GM21786 (cell line): ENCODE measurements around the gene SP7.
"Not testable (repeated sequence)": the region's sequence is repeated elsewhere in the genome, so short reads cannot be mapped to it uniquely, and the experiment has no call there.

Source experiments
- ATAC-seq: cut with Tn5 transposase; IDR thresholded peaks from one replicate; pipeline ENCODE4 v1.9.1; 2021; ENCODE audit not compliant: unreplicated experiment

Gene SP7

DNA sequence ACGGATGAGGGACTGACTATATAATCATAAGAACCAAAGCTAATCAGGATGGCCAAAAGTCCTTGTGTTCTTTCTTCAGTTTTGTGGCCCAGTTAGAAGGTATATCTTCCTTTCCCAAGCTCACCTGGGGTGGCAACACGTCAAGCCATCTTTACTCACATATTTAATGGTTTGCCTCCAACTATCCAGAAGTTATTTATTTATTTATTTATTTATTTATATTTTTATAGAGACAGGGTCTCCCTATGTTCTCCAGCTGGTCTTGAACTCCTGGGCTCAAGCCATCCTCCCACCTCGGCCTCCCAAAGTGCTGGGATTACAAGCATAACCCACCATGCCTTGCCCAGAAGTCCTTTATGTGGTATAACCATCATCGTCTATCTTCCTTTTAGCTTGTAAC, 11.8 kb upstream of the SP7 start:
- no peak for ATAC-seq

DNA sequence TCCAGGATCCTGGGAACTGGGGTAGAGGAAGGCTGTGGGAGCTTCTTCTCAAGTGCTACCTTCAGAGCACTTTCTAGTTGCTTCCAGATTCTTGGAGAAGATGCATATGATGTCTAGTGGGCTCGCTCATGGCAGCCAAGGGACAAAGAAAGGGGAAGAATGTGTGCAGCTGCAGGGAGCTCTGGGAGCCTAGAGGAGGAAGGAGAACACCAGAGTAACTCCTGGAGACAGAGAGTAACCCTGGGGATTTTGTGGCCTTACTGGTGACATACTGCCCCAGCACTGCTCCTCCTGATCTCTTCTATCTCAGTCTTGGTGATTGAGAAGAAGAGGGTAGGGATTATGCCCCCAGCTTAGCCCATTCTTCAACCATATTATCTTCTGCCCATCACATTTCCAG, 10.3 kb upstream of the SP7 start:
- no peak for ATAC-seq

DNA sequence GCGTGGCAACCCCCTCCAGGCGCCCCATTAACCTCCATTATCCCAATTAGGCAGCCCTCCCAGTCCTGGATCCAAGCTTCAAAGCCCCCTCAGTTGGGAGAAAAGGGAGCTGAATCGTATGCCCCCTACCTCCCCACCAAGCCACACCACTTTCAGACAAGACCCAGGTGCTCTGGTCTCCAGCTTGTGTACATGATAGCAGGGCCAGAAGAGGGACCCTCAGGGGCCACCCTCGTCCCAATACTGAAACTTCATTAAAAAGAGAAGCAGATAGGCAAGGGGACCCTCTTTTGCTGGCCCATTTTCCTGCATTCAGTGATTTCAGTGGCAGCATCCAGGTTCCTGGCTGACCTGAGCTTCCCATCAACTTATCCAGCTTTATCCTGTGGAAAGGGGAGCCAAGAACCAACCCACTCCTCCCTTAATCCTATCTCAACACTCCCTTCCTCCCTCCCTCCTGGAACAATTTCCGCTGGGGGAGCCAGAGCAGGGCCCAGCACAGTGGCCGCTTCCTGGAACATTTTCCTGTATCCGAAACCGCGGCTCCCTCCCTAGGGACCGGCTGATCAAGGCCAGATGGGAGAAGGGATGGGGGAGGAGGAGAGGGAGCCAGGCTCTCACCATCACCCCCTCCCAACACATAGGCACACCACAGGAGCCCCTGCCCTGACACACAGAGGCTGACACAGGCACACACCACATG, 9.5 kb upstream of the SP7 start:
- ATAC-seq = no peak

DNA sequence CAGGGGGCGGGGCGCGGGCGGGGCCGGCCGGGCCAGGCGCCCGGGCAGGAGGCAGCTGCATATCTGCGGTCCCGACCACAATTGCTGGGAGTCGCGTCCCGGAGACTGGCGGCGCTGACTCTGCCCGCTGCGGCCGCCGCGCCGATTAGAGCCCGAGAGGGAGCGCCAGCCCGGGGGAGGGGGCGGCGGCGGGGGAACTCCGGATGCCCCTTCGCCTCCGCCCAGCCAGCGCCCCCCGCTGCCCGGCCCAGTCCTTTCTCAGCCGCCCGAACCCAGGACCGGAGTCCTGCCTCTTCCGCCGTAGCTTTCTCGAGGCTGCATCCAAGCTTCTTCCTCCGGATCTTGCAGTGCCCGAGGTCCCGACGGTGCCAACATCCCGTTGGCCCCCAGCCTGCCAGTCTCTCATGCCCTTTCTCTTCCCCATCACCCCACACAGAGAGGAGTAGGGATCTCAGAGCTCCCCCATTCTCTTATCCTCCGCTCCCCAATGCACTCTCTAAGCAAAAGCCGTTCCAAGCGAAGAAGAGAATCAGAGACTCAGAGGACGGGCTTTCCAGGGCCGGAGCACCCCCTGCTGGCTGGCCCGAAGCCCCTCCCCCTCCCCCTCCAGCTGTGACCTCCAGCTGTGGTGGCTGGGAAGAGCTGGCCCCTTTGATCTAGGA, 8.8 kb upstream of the SP7 start:
- ATAC-seq = peak; percentile 77

DNA sequence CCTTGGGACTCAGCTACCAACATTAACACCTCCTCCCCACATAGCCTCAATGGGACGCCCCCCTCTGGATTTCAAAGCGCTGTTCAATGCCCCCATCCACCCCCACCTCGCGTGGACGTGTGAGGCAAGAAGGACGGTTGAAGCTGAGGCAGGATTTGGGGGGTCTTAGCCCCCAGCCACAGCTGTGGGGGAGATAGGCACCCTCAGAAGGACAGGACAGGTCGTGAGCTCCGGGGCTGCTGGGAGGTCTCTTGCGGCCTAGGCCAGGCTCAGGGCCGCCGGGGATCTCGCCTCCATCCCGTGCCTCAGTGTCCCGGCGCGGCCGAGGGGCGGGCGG, 8.3 kb upstream of the SP7 start:
- no peak for ATAC-seq

DNA sequence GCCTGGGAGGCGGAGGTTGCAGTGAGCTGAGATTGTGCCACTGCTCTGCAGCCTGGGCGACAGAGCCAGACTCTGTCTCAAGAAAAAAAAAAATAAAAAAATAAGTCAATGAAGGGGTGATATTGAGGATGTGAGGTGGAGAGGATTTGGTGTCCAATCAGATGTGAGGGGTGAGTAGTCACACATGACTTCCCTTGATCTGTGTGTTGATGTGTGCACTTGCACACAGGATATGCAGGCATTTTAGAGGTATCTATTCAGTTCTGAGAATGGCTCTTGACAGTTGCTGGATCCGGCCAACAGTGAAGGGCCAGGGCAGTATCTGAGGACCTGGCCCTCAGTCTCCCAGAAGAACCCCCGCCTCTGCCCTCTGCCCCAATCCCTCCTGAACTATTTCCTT, 7.8 kb upstream of the SP7 start:
- ATAC-seq = no peak

DNA sequence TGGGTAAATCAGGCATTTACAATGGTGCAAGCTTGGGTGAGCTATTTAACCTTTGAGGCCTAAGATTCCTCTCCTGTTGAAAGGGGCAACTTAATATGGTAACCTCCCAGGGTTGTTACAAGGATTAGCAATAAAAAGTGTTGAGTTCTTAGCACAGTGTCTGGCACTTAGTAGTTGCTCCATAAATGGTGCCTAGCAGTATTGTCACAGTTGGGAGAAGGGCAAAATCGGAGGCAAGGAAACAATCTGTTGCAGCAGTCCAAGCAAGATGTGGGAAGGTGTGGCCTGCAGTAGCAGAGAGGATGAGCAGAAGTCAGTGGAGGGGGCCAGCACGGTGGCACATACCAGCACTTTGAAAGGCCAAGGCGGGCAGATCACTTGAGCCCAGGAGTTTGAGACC, 7.3 kb upstream of the SP7 start:
- no peak for ATAC-seq

DNA sequence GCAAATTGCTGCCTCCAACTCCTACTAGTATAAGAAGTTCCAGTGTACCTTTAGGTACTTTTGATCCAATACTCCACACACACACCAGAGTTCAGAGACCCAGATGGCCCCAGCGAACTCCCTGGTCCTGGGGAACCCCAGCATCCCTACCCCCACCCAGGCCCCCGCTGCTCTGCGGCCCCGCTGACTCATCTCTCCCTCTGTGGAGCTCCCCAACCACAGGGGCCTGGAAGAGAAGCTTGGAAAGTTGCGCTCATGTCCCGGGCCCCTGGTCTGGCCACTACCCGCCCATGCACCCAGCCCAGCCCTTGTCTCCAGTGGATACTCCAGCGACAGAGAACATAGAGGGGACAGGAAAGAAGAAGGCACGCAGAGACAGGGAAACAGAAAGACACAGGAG, 4.2 kb upstream of the SP7 start:
- ATAC-seq = no peak

DNA sequence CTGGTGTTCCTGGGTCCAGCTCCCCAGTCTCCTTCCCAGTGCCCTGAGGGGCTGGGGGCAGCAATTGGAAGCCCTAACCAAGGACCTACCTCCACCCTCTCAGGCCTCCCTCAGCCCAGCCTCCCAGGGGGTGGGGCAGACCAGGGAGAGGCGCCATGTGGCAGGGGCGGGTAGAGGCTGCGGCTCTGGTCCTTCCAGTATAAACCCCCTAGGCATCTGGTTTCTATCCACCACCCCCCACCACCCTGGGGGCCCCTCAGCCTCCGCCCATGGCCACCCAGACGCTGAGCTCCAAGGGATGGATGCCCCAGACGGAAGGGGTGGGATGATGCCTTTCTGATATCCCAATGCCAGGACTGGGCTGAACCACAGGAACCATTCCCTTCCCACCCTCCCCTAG, 2.8 kb upstream of the SP7 start:
- ATAC-seq = no peak

DNA sequence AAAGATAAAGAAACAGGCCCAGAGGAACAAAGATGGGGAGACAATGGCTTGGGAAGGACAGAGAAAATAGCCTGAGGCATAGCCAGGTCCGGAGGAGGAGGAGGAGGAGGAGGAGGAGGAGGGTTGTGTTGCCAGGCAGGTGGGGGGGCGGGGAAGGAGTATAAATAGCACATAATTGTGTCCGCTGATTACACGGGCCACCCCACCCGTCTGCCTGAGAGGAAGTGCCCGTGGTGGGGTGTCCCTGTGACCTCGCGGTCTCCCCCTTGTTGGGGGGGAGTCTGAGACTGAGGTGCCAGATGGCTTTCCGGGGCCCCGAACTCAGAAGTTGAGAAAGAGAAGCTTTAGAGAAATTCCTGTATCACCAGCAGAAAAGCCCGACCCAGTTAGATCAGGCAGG, 1.9 kb upstream of the SP7 start:
- no peak for ATAC-seq

DNA sequence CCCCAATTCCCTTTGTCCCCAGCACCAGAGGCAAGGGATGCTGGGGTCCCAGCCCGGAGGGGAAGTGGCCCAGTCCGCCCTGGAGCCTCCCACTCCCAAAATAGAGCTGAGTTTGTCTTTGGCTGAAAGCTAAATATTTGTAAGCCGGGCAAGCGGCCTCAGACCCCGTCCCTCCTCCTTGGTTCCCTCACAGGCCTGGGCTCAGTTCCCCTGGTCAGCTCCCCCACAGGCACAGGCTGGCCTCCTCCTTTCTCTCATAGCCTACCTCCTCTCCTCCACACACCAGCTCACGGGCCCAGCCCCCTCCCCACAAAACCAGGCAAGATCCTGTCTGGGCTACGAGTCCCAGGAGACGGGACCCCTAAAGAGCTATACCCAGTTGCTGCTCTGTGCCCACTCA, 1.3 kb downstream of the SP7 start:
- no peak for ATAC-seq

DNA sequence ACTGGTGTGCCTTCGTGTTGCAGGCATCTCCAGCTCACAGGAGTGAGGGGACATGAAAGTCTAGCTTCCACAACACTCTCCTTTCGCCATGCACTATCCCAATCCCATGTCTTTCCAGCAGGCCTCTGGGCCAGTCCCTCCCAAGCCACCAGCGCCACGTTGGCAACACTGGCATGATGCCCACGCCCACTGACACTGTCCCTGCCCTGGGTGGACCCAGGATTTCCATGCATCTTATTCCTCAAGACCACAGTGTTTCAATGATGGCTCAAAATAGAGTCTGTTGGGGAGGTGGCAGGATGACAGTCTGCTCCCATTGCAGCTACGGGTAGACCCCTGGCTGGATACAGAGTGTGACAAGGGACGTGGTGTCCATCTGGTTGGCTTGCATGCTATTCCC, 2.3 kb downstream of the SP7 start:
- no peak for ATAC-seq

DNA sequence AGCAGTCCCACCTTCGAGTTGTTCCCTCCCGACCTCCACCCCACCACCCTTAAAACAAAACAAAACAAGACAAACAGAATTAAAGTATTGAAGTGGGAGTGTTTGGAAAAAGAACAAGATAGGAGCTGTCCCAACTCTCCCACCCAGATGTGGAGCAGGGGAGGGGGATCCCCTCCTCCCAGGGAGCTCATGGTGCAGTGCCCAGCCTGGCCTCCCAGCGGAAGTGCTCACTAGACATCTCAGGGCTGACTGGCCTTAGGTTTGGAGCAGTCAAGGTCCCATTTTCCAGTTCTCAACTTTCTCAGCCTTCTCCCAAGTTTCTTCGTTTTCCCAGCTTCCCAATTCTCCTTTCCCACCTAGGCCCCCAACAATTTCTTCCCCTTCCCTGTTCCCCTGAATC, 2.9 kb downstream of the SP7 start:
- no peak for ATAC-seq

DNA sequence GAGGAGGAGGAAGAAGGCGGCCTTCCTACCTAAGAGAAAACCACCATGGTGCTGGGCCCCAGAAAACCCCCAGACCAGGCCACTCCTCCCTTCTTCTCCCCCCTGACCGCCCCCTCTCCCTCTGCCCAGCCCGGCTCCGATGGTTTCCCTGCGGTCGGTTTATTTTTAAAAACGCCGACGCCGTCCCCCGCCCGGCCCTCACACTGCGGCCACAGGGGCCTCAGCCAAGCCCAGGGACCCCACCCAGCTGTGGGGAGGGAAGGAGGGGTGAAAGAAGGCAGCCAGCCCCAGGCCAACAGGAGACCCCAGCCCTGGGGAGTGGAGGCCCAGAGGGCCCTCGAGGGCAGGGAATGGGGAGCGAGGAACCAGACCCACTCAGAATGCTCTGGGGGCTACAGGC, 3.4 kb downstream of the SP7 start:
- ATAC-seq = no peak

DNA sequence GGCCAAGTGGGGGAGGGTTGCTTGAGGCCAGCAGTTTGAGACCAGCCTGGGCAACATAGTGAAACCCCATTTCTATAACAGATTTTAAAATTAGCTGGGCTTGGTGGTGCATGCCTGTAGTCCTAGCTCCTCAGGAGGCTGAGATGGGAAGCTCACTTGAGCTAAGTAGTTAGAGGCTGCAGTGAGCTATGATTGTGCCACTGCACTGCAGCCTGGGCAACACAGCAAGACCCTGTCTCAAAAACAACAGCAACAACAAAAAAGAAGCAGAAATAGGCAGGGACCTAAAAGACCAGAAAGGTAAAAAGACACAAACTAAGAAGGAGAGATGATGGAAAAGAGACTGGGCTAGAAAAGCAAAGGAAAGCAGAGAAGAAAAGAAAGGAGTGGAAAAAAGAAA, 3.8 kb downstream of the SP7 start:
- not testable (repeated sequence) for ATAC-seq

DNA sequence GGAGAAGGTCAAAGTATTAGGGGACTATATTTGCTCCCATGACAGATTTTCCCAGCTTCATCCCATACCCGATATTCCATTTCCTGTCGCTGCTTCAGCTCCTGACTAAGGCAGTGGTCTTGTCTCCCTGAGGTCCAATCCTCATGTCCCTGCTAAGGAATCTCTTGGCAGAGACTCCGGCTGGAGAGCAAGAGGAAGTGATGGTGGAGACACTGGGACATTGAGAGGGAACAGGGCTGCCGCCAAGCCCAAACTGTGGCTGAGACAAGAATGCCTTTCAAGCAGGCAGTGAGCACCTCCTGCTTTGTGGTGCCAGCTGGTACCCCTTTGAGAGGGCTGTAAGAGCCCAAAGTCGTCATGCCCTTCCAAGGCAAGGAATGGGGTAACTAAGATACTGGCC, 5.5 kb downstream of the SP7 start:
- ATAC-seq = no peak

DNA sequence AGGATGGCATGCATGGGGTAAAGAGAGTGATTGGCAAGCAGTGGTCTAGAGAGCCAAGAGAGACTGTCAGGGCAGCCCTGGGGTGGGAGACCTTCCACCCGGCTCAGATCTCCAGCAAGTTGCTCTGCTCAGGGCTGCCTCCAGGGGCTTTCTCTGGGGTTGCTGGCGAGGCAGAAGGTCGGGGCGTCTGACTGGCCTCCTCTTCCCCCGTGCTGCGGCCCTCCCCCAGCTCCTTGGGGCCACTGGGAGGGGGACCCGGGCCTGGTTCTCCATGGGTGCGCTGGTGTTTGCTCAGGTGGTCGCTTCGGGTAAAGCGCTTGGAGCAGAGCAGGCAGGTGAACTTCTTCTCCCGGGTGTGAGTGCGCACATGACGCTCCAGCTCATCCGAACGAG, 8.1 kb downstream of the SP7 start:
- ATAC-seq = no peak

DNA sequence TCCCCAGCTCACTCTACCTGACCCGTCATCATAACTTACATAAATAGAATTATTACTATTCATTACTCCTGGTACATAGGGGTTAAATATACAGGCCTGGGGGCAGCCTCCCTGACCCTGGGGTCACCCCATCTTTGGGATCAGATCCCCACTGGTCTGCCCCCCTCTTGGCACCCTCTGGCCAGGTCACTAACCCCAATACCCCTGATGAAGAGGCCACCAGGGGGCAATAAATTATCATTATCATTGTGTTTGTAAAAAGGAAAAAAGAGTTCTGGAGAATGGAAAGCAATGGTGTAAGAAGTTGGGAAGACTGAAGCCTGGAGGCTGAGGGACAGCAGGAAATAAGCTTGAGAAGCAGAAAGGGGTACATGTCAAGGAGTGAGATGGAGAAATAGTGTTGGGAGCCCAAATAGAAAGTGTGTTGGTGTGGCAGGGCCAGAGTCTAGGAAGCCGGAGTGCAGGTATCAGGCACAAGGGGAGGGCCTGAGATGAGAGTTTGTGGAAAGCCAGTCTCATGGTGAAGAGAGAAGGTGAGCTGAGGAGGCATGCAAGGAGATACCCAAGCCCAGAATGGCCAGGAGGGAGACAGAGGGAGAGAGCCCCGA, 8.6 kb downstream of the SP7 start:
- no peak for ATAC-seq

DNA sequence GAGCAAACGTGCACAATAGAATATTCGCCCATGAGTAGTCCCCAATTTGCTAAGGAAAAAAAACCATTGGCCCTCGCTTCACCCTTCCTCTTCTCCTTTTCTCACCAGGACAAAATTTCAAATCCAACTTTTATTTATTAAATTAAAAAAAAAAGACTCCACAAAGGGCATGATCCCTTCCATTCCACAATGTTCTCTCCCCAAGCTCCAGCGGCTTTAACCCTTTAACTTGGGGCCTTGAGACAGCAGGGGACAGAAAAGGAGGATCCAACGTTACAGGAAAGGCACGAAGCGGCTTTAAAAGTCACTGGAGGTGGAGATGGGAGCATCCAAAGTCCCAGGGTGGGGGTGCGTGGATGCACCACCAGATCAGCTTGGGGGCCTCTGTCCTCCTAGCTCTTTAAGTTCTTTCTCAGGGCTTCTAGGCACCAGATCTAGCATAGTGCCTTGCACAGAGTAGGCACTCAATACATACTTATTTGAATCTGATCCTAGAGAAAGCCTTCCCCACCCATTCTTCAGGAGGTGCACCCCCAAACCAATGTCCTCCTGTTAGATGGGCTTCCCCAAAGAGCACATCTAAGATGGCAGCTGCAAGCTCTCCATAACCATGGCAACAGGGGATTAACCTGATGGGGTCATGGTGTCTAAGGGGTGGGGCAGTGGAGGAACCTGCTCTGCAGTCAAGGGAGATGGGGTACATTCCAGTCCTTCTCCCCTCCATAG, 9.5 kb downstream of the SP7 start:
- ATAC-seq = no peak

DNA sequence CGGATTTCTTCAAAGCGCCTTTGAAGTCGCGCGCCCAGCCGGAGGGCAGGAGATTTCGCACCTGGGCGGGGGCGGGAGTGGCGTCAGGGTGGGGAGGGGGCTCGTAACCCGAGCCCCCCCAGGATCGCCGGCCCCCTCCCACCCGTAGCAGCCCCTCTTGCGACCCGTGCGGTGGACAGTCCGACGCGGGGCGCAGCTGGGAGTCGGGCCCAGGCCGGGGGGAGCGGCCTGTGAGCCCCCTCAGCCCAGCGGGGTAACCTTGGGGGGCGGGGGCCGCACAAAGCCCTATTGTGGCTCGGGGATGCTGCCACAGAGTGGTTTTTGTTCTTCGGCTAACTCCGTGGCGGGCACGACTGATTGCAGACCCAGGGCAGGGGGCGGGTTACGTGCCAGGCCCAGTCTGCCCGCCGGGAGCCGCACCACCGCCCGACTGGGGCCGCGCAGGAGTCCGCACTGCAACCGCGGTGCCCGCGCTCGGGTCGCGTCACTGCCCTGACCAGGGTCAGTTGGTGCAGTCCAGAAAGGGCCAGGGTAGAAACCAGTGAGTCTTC, 10.6 kb downstream of the SP7 start:
- ATAC-seq = no peak

DNA sequence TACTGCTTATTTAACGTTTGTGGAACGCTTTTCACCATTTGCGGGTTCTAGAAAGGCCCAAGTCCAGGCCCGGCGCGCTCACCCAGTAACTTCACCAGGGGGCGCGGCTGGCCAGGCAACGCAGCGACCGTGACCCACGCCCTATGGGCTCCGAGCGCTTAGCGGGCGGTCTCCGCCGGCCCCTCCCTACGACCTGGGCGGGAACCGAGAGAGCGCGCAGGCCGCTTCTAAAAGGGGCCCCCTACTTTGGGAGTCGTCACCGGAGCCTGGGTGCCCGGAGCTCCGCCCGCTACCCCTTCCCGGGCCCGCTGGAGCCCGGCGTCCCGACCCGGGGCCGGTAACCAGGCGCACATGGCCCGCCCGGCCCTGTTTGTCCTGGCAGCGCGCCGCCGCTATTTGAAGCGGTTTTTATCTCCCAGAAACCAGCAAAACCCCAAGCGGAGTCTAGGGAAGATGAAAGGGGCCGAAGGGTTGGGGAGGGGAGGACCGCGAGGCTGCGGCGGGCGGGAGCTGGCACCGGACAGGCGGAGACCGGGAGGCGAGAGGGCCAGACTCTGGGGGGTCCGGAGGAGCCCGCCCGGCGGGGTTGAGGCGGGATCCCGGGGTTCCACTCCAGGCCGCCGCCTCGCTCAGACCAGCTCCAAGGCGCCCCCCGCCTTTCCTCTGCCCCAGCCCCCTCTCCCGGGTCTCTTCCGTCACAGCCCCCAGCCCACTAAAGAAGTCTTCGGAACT, 11.2 kb downstream of the SP7 start:
- peak; percentile 48 for ATAC-seq
